ENCODE measurements around the gene MBTPS1. TPM values are rescaled to one million over a fixed set of nuclear protein-coding genes. Genes with fewer than 3 reads are reported as not detected.

Gene MBTPS1
- polyA plus RNA-seq, 3 donors: 106 to 107 (median 106) TPM

- DNase-seq (ENCODE audit: low read depth in 3 of 3, low spot score in 2 of 3): no peak
Observed at GRCh38 chr16:84081446-84081989, 35.2 kb downstream of the MBTPS1 start.

GRCh38 chr16:84080813-84081212 lies 35.9 kb downstream of the MBTPS1 start:
- DNase-seq (ENCODE audit: low read depth in 3 of 3, low spot score in 2 of 3): no peak

- no peak for DNase-seq (ENCODE audit: low read depth in 3 of 3, low spot score in 2 of 3)
Observed at GRCh38 chr16:84080378-84080777, 36.4 kb downstream of the MBTPS1 start.

- no peak for DNase-seq (ENCODE audit: low read depth in 3 of 3, low spot score in 2 of 3)
Observed at GRCh38 chr16:84079664-84080063, 37.1 kb downstream of the MBTPS1 start.

- no peak for DNase-seq (ENCODE audit: low read depth in 3 of 3, low spot score in 2 of 3)
Observed at GRCh38 chr16:84075376-84075775, 41.4 kb downstream of the MBTPS1 start.

GRCh38 chr16:84074721-84075120 lies 42.0 kb downstream of the MBTPS1 start:
- DNase-seq (ENCODE audit: low read depth in 3 of 3, low spot score in 2 of 3): no peak

- DNase-seq (ENCODE audit: low read depth in 3 of 3, low spot score in 2 of 3): no peak
Observed at GRCh38 chr16:84072014-84072413, 44.7 kb downstream of the MBTPS1 start.

DNA sequence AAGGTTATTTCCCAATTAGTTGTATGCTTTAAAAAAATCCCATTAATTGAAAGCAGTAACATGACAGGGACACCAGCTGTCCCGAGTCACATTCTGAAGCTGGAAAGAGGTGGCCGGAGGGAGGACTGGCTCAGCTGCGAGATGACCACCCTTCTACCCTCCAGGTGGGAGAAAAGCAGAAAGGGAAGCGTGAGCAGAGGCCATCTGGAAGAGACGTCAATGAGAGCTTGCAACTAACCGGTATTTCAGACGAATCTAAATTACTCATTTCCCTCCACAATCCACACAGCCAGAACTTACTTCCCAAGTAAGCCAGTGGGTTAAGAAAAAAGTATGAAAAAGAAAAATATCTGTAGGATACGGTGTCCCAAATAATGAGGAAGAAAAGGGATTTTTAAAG lies 45.6 kb downstream of the MBTPS1 start:
- no peak for DNase-seq (ENCODE audit: low read depth in 3 of 3, low spot score in 2 of 3)

GRCh38 chr16:84069540-84069939 lies 47.2 kb downstream of the MBTPS1 start:
- DNase-seq (ENCODE audit: low read depth in 3 of 3, low spot score in 2 of 3): no peak

DNA sequence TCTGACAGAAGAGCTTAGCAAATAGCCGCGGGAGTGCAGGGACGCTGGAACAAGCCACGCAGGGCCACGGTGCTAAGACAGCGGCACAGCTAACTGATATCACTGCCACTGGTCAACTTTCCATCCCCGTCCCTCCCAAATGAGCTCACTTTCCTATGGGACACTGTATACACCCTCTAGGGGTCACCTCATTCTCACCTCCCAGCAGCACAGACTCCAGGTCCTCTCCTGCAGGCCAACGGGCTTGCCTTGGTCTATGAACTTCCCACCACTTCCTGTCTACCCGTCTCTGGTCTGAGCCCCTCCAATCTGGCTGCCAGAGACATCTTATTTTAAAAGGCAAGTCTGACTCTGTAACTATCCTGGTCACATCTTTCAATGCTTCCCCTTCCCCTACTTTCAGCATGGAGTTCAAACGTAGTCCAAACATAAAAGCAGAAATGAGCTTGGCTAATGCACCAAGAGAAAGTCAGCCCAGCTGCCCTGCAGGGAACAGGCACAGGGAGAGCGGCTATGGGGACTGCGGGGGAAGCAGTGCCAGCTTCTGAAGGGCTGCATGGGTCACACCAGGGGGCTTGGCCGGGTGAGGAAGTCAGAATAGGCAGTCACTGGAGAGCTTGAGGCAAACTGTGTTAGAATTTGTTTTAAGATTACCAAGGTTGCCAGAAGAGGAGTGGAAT lies 47.8 kb downstream of the MBTPS1 start:
- no peak for DNase-seq (ENCODE audit: low read depth in 3 of 3, low spot score in 2 of 3)

DNA sequence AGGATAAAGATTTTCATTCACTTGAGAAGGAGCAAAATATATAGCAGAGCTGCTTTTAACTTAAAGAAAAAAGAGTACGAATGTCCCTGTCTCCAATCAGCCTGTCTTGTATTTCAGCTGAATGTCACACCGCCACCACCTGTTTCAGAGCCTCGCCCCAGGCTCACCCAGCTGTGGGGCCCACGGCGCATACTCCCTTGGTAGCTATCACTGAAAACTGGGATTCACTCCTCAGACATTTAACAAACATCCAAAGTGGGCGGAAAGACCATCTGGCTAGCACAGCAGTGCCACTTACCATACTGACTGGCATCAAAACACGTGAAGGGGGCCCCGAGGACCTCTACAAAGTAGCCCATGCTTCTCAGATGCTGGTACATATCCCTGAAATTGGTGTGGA lies 48.7 kb downstream of the MBTPS1 start:
- no peak for DNase-seq (ENCODE audit: low read depth in 3 of 3, low spot score in 2 of 3)

GRCh38 chr16:84067640-84068039 lies 49.1 kb downstream of the MBTPS1 start:
- DNase-seq (ENCODE audit: low read depth in 3 of 3, low spot score in 2 of 3): no peak

- DNase-seq (ENCODE audit: low read depth in 3 of 3, low spot score in 2 of 3): no peak
Observed at GRCh38 chr16:84065536-84066132, 51.1 kb downstream of the MBTPS1 start.

DNA sequence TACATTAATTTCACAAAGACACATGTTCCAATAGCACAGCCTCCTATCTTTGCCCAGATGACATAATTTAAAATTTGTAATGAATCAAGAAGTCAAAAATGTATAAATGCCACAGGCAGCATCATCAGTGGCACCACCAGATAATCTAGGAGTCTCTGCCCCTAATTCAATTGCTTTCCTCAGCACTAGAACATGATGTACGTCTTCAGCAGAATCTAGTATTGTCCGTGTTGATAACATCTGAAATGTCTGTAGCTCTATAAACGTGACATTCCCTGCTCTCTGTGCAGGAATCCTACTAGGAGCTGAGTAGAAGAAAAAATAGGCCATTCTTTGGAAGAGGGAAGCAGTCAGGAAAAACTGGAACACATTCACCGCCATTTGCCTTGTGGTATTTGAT lies 52.8 kb downstream of the MBTPS1 start:
- DNase-seq (ENCODE audit: low read depth in 3 of 3, low spot score in 2 of 3): no peak

DNA sequence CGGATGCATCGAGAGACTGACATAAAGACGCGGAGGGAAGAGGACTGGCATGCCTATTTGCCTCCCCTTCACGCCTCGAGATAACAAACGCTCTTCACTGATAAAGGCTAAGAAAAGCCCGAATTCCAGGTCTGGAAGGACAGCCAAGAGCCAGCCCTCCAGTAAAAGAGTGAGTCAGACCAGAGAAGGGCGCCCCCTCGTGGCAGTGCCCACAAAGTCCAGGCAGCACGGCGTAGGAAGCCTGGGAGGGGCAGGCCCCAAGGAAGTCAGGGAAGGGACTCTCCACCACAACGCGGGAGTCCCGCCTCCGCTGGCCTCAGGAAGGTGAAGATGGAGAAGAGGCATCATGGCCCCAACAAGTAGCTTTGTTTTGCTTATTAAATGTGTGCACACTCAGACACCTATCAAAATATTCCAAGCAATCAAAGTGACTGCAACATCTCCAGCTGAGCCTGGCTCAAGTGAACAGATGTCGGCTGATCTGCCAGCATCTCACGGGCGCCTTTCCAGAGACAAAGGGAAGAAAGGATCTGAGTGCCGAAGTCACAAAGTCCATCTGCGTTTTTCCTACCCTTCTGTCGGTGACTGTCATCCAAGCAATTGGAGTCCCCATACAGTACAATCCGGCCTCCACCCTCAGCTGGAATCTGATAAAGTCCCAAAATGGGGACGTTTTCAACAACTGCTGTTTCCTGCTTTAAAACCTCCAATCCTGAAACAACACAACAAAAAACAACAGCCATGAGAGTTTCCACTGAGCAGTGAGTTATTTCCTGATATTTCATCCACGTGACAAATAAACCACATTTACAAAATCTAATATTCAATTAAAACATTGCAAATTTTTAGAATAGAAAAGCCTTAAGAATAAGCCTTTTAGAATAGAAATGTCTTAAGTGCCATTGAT lies 53.8 kb downstream of the MBTPS1 start:
- DNase-seq (ENCODE audit: low read depth in 3 of 3, low spot score in 2 of 3): peak in 1 of 3 donors; percentile 38

- no peak for DNase-seq (ENCODE audit: low read depth in 3 of 3, low spot score in 2 of 3)
Observed at GRCh38 chr16:84061236-84061819, 55.4 kb downstream of the MBTPS1 start.

DNA sequence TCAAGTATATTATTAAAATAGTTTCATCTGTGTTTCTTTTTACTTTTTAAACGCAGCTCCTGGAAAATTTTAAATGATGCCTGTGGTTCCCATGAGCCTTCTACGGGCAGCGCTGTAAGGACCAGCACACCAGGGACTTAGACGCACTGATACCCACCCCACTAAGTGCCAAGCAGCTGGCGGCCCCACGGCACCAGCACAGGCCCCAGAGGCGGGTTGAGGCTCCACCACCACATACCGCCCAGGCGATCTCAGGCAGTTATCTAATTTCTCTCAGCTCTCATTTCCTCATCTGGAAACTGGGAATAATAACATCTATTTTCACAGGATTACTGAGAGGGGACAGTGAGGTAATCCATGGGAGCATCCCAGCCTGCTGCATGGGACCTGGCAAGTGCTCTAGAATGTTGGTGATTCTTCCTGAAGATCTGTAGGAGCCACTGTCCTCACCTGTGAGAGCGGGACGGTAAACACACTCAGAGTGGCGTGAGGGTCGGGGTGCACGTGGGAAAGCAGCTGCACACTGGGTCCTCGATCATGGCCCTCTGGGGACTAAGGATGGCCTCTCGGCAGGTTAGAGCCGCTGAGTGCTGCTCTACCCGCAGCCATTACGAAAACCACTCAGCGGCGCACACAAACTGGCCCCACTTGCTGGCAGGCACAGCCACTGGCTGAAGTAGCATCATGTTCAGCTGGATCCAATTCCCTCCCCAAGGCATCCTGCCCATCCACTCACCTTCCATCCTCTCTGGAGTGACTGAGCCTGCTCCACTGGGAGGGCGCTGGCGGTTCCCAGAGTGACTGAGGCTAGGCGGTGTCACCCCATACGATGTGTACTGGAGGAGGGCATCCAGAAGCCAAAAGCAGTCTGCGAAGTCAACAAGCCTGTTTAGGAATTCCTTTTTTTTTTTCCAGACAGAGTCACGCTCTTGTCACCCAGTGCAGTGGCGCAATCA lies 56.5 kb downstream of the MBTPS1 start:
- no peak for DNase-seq (ENCODE audit: low read depth in 3 of 3, low spot score in 2 of 3)

GRCh38 chr16:84059111-84059510 lies 57.6 kb downstream of the MBTPS1 start:
- no peak for DNase-seq (ENCODE audit: low read depth in 3 of 3, low spot score in 2 of 3)

- no peak for DNase-seq (ENCODE audit: low read depth in 3 of 3, low spot score in 2 of 3)
Observed at GRCh38 chr16:84058664-84059063, 58.1 kb downstream of the MBTPS1 start.

- DNase-seq (ENCODE audit: low read depth in 3 of 3, low spot score in 2 of 3): no peak
Observed at GRCh38 chr16:84058211-84058610, 58.5 kb downstream of the MBTPS1 start.
